Stimulated activated CD4-positive, alpha-beta T cell treated with anti-CD3 and anti-CD28 coated beads, TNF-alpha, amount 100 ng/mL, for 4 hours (primary cell): ENCODE measurements around the gene NKTR.

ENCODE experiments used
- DNase-seq, 3 experiments: peaks; one replicate each; pipeline ENCODE4 v3.0.0-alpha.2; 2020; ENCODE audit warnings: low read depth in 3 of 3

NKTR gene

DNA sequence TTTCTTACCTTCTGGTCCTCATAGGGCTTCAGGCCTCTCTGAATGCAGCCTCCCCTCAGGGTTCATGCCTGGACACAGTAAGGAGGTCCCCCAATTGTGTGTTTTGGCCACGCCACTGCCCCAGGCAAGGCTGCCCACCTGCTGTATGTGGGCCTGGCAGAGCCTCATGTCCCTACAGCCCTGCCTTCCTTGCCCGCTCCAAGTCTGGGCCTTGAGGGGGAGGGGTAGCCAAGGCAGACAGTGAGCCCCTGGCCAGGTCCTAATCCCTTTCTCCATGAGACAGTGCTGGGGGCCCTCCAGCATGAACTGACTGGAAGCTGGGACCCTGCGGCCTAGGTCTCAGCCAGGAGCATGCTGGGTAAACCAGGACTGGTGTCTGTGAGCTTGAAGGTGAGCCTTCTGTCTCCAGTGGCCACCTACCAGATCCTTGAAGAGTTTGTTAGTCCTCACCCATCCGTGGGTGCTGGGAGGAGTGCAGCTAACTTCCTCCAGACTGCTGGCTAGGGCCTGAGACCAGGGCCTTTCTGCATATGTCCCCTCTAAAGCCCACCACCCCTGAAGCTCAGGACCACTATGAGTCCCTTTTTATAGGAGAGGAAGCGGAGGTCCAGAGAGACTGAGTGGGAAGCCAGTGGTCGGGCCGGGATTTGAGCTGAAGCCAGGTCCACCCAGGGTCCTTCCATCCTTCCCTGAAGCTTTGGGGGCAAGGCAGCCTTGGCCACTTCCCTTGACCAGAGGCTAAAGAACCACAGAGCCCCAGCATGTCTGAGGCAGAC, 61.7 kb downstream of the NKTR start:
- no peak for DNase-seq

DNA sequence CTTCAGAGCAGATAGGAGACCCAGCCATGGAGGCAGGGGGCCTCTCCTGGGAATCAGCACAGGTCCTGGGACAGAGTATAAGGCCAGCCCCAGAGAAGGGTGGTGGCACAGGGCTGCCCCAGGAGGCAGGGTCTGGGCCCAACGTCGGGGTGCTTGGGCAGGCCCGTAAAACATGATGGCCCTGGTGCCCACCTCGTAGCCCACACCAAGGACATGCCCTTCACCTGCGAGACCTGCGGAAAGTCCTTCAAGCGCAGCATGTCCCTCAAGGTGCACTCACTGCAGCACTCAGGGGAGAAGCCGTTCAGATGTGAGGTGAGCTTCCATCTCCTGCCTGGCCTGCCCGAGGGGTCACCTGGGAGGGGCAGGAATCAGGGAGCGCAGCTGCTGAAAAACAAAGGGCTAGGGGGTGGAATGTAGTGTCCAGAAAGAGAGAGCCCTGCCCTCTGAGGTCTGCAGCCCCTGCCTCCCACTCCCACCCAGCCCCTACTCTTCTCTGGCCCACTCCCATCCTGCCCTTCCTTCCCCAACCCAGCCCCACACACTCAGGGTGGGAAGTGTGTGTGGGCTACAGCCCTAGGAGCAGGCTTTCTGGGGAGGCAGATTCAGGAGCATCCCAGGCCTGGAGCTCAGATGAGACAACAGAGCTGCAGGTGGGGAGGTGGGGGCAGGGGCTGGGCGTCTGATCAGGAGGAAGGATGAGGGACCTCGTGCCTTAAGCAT, 62.5 kb downstream of the NKTR start:
- DNase-seq, result no peak

DNA sequence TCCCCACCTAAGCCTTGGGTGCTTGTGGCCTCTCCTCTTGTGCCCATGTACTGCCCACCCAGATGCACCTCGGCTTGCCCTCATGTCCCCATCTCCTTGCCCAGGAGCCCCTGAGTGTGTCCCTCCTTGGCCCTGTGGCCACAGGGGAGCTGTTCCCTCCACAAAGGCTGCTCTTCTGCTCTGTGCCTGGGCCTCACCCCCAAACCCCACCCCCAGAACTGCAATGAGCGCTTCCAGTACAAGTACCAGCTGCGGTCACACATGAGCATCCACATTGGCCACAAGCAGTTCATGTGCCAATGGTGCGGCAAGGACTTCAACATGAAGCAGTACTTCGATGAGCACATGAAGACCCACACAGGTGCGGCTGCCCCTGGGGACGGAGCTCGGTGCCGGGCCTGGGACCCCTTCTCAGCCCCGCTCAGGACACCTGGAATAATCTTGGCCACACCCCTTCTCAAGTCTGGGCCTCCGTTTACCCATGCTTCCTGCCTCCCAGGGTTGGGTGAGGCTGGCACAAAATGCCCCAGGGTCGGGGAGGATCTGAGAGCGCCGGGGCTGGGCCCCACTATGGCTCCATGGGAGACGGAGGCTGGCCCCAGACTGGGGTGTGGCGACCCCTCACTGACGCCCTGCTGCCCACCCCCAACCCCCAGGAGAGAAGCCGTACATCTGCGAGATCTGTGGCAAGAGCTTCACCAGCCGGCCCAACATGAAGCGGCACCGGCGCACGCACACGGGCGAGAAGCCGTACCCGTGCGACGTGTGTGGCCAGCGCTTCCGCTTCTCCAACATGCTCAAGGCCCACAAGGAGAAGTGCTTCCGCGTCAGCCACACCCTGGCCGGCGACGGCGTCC, 63.3 kb downstream of the NKTR start:
- no peak for DNase-seq

DNA sequence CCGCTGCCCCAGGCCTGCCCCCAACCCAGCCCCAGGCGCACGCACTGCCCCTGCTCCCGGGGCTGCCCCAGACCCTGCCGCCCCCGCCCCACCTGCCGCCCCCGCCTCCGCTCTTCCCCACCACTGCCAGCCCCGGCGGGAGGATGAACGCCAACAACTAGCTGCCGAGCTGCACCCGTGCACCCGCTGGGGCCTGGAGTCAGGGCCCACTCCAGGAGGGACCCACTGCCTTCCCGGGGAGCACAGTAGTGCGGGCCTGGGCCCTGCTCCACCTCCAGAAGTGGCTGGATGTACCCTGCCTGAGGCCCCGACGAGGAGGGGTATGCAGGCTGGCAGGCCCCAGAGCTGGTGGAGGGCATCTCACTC, 63.9 kb downstream of the NKTR start:
- DNase-seq, result no peak

DNA sequence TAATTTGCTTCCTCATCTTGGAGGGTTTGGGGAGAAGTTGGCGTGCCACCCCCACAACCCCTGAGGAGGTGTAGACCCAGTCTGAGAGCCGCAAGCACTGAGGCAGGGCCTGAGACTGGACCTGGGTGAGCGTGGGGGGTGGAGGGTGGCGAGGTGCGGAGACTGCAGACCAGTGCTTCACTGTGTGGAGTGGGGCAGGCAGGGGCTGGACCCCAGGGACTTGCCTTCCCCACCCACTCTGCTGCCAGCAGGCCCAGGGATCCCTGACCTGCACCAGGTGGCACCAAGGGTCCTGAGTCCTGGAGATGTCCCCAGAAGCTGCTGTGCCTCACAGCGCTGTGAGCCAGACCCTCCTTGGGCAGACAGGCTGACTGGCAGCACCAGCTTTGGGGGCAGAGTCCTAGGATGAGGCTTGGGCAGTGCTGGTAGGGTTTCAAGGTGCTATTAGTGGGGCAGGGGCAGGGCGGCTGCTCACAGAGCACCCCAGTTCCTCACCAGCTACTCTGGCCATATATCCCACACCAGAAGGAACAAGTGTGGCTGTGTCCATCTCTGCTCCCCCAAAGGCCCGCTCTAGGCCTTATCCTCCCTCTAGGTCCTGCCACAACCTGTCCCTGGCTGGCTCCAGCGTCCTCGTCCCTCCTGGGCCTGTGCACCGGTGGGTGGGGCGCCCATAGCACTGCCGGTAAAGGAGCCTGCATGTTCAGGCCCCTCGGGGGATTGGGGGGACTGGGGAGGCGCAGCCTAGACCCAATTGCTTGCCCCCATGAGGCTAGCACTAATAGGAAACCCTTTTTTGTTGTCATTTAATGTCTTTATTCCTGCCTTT, 64.8 kb downstream of the NKTR start:
- DNase-seq, result no peak

DNA sequence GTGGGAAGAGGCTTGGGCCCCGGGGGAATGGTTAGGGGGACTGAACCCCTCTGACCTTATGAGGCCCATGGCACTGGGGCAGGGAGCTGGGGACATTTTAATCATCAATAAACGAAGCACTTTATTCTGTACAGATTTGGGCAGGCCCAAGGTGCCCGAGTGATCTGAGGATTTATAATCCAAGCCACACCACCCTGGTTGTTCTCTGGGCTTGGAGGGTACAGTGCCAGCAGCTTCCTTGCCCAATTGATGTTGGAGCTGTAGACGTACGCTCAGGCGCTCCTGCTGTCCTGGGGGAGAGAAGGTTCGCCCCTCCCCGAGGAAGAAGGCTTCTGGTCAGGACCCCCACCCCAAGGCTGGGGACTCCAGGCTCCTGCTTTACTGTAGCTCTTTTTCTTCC, 65.5 kb downstream of the NKTR start:
- DNase-seq, result no peak

DNA sequence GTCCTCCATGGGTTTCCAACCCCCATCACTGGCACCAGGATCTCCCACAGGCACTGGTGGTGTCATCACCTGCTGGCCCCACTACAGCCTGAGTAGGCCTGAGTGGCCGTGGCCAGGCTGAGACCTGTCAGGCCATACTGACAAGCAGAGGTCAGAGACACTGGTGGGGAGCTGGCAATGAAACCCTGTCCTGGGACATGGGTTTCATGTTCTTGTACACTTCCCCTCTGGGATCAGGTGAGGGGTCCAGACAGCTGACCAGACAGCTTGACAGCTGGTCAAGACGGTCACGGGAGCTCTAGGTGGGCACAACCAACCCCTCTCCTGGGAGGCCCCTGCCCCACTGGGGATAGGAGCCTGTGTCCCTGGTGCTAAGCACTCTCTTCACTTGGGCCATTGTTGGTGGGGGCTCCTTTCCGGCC, 66.1 kb downstream of the NKTR start:
- no peak for DNase-seq

DNA sequence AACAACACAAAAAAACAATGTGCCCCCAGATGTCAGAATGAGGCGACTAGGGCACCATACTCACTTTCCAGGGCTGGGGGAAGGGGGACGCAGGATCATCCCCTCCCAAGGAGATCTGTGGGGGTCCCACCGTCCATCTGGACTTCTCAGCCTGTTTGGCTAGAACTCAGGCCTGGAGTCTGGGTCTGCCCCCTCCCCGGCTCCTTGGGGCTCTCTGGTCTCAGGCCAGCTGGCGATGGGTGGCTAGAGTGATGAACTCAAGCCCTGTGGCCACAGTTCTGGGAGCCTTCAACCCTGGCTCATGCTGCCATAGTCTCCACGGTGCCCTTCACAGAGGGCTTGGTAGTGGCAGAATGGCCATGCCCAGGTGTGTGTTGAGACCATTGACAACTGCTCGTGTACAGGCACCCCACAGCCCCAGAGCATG, 66.6 kb downstream of the NKTR start:
- no peak for DNase-seq

DNA sequence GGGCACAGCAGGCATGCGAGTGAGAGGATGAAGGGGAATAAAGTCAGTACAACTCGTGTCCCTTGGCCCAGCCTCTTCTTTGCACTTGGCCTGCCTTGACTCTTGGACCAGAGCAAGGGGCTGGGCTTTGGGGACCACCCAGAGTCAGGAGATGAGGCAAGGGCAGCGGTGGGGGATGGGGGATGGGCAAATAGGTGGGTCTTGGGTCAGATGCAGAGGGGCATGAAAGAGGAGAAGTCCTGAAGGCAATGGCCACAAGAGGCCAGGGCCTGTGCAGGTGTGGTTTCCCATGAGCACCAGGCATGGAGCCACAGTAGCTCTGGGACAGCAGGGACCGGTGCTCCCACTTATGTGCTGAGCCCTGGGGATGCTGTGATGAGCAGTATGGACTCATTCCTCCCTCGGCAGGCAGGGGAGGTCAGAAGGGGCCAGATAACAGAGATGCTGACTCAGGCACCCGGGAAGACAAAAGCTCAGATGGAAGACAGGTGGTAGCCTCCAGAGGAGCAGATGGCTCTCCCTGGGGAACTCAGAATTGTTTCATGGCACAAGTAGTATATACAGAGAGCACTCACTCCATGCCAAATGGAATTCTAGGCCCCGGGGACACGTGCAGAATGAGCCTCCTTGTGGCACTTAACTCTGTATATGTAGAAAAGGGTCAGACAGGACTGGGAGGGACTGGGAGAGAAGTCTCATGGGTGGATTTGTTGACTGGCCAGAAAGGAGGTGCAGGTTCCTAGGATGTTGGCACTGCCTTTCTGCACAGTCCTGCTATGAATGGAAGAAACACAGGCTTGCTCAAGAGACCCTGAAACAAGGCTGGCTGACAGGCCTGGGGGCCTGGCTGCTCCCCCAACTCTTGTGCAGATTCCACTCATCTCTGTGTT, 67.3 kb downstream of the NKTR start:
- no peak for DNase-seq

DNA sequence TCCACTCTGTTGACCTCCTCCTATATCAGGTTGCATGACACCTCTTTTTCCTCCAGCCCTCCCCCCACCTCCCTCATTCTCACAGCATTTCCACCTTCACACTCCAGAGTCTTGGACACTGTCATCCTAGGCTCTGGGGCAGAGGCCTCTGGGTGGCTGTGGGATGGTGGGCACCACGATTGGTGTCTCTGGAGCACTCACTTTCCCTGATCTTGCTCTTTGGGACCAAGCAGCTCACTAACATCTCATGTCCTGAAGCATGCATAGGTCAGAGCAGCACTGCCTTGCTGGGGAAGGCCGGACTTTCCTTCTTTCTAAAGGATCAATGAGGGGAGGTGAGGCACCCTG, 67.9 kb downstream of the NKTR start:
- no peak for DNase-seq

DNA sequence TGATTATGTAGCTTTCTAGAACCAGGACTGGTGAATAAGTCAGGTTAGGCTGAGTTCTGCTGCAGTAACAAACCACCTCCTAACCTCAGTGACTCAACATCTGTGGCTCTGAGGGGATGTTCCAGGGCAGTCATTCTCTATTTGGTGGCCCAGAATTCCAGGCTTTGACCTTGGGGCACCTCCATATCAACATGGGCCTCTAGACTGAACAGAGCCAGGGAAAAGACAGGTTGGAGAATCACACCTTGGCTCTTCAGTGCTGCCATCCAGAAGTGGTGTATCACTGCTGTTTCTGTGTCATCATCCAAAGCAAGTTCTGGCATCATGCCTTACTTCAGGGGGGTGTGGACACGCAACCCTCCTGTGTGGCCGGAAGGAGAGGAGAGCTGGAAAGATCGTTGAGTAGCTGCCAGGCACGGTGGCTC, 68.3 kb downstream of the NKTR start:
- DNase-seq, result no peak

DNA sequence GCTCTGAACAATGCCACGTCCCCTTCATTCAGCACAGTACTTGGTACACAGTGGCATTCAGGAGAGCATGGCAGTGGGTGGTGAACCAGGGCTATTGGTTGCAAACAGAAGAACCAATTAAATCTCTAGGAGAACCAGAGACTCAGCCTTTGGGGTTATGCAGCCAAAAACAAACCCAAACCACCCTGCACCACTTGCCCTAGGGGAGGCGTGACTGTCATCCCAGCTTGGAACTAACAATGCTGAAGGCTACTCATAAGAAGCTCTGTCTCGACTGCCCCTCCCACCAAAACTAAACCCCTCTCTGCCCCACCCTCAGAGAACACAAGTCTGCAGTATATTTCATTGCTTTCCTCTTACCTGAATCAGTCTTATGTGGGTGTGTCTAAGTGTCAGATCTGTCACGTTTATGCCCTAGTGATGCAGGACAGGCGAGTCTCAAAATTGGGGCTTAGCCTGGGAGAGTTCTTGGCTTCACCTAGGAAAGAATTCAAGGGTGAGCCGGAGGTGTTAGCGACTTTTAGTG, 69.6 kb downstream of the NKTR start:
- DNase-seq, result no peak

DNA sequence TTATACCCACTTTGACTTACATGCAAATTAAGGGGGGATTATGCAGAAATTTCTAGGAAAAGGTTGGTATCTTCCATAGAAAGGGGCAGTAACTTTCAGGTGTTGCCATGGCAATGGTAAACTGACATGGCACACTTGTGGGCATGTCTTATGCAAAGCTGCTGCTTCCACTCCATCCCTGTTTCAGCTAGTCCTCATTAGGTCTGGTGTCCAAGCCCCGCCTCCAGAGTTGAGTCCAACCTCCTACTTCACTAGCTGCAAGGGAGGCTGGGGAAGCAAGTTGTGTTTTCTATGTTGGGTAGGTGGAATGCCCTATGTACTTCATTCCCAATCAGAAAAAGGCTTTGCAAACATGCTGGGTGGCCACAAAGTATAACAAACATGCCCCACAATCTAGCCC, 70.2 kb downstream of the NKTR start:
- no peak for DNase-seq

DNA sequence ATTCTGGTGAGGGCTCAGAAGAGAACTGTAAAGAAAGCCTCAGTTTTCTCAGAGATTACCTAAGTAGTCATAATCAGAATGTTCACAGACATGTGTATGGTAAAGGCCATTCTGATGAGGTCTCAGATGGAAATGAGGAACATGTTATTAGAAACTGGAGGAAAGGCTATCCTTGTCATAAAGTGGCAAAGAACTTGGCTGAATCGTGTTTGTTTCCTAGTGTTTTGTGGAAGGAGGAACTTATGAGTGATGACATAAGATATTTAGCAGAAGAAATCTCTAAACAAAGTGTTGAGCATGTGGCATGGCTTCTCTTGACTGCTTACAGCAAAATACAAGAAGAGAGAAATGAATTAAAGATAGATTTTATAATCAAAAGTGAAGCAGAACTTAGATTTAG, 72.0 kb downstream of the NKTR start:
- no peak for DNase-seq

DNA sequence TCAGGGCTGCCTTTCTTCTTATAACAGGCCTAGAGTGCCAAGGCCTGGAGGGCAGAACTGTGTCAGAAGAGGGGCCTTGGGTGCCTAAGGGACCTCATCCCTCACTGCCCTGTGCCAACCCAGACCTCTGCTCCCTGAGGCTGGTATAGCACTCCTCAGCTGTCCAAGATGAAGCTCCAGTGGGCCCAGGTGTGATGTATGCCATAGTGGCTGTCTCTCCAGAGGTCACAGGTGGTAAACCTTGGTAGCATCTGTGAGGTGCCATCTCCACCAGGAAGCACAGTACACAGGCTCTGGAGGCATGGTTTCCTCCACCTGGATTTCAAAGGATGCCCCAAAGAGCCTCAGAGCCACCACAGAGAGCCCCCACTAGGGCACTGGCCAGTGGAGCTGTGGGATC, 72.6 kb downstream of the NKTR start:
- DNase-seq, result no peak

DNA sequence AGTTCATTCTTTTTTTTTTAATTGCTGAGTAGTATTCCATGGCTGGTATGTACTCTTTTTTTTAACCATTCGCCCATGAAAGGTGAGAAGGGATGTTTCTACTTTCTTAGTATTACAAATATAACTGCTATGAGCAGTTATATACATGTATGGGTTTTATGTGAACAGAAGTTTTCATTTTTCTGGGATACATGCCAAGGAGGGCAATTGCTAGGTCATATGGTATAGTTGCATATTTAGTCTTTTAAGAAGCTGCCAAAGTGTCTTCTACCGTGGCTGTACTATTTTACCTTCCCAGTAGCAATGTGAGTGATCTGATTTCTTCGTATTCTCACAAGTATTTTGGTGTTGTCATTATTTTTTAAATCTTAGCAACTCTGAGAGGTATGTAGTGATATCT, 73.7 kb downstream of the NKTR start:
- no peak for DNase-seq

DNA sequence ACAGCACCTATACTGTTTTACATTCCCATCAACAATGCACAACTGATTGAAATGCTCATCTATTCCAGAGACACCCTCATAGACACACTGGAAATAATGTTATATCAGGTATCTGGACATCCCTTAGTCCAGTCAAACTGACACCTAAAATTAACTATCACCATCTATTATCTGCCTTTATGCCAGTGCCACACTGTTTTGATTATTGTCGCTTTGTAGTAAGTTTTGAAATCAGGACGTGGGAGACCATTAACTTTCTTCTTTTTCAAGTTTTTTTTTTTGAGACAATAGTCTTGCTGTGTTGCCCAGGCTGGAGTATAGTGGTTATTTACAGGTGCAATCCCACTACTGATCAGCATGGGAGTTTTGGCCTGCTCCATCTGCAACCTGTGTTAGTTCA, 75.4 kb downstream of the NKTR start:
- no peak for DNase-seq

DNA sequence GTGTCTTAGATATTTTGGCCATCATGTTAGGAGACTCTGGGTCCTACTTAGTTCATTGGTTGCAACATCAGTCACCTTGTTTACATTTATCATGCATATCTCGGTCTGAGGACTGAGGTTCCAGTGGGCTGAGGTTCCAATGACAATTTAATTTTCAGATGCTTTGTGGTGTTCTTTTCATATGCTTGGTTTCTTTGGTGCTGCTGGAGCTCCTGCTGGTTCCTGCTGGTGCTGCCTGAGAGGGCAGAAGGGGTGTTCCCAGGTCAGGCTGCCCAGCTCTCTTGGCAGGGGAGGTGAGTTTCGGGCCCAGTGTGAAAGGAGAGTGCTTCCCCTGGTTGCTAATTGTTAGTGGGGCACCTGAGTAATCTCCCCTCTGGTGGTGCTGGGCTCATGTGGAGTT, 78.0 kb downstream of the NKTR start:
- no peak for DNase-seq

DNA sequence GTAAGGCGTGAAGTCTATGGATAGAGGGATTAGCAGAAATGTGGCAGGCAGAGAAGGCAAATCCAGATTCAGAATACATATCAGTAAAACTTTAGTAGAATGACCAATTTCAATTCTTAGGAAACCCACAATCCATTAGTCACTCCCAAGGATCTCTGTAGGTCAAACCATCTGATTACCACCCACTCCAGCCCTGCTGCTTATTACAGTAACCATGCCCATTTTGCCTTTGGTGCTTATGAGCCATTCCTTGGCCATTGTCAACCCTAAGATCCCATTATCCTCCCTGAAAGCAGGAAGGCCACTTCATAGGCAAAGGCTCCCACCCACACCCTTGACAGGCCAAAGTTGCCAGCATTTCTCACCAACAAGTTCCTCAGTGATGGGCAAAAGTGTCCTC, 79.8 kb downstream of the NKTR start:
- no peak for DNase-seq

DNA sequence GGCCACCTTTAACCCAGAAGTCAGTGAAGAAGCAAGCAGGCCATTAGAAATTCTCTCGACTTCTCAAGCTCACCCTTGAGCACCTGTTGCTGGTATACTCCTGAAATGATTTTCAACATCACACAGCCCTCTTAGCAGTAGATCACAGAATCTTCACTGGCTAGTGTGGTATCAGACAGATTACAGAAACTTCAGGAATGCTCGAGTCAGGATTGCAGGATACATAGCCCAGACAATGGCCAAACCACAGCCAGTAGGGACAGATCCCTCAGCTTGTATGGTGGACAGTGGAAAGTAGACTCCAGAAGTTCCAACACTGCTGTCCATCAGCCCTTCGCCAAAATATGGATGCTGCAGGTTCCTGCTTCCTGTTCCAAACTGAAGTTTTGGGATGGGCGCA, 80.3 kb downstream of the NKTR start:
- no peak for DNase-seq
